ENCODE results near the gene GLP2R. TPM values are rescaled to one million over a fixed set of nuclear protein-coding genes. Genes with fewer than 3 reads are reported as not detected.

GLP2R gene
- total and polyA plus RNA-seq, 10 of the 15 experiments (the other 5 are each of a cell fraction or from before 2014, with no cell fraction given), result not detected

DNA sequence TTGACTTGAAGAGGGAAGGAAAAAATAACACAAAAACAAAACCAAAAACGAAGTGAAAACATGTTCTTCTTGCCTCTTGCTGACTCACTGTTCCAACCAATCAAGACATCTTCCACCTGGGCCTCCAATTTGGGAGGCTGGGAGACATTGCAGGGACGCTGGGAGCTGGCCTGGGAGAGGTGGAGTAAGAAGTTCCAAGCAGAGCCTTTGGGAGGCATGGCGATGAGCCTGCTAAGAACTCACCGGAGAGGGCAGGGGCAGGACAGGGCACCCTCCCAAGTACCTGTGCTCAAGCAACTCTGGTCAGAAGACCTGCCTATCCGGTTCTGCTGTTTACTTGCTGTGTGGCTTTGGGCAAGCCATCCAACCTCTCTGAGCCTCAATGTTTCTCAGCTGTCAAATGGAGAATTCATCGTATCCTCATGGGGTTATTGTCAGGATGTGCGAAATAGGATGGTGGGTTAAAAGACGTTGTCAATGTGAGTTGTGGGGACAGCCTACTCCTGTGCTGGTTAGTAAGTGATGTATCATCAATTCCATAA is 856 bp upstream of the GLP2R start:
- Histone ChIP-seq H3K9ac (ENCODE audit: control insufficient read depth, insufficient read depth, low read length) (no peak overlapping the region), H3K9me3 (replicated peaks; ENCODE audit: control insufficient read depth, insufficient read depth, low read length) (no peaks in the 10 kb centered on the region), H3K27ac (ENCODE audit: control insufficient read depth, insufficient read depth) (no peak overlapping the region), H3K4me1 (ENCODE audit: control insufficient read depth, insufficient read depth, low read length) (no peaks in the 10 kb centered on the region), H3K27me3 (replicated peaks in 1 of 2; ENCODE audit: control insufficient read depth in 2 of 2, insufficient read depth in 2 of 2, low read length in 1 of 2) (peaks cover 0 to 2% of the 10 kb centered on the region in 2 experiments; a peak in 1 of 4 replicates), H3K4me3 (no peak overlapping the region), H3K4me2 (ENCODE audit: control insufficient read depth, insufficient read depth) (no peak overlapping the region), H3K36me3 (ENCODE audit: control insufficient read depth in 2 of 2, insufficient read depth in 2 of 2, low read length in 1 of 2) (no peaks in the 10 kb centered on the region), H2AFZ (ENCODE audit: control insufficient read depth, low read depth, low read length) (no peak overlapping the region), H3K79me2 (ENCODE audit: control insufficient read depth, insufficient read depth, low read length) (no peaks in the 10 kb centered on the region), H4K20me1 (ENCODE audit: control insufficient read depth, insufficient read depth) (no peaks in the 10 kb centered on the region)
- ChIA-PET SMC1A (ENCODE audit: uncharacterized antibody, unreplicated experiment) (no interaction called here), POLR2A (no interaction called here), CTCF (no interaction called here), RAD21 (ENCODE audit: unreplicated experiment) (interaction anchor here (0.6 kb wide), 1 partner anchor 526 kb away, joined by 3 read pairs; no protein-coding TSS in a partner anchor)
- TF ChIP-seq, protein P1, sequence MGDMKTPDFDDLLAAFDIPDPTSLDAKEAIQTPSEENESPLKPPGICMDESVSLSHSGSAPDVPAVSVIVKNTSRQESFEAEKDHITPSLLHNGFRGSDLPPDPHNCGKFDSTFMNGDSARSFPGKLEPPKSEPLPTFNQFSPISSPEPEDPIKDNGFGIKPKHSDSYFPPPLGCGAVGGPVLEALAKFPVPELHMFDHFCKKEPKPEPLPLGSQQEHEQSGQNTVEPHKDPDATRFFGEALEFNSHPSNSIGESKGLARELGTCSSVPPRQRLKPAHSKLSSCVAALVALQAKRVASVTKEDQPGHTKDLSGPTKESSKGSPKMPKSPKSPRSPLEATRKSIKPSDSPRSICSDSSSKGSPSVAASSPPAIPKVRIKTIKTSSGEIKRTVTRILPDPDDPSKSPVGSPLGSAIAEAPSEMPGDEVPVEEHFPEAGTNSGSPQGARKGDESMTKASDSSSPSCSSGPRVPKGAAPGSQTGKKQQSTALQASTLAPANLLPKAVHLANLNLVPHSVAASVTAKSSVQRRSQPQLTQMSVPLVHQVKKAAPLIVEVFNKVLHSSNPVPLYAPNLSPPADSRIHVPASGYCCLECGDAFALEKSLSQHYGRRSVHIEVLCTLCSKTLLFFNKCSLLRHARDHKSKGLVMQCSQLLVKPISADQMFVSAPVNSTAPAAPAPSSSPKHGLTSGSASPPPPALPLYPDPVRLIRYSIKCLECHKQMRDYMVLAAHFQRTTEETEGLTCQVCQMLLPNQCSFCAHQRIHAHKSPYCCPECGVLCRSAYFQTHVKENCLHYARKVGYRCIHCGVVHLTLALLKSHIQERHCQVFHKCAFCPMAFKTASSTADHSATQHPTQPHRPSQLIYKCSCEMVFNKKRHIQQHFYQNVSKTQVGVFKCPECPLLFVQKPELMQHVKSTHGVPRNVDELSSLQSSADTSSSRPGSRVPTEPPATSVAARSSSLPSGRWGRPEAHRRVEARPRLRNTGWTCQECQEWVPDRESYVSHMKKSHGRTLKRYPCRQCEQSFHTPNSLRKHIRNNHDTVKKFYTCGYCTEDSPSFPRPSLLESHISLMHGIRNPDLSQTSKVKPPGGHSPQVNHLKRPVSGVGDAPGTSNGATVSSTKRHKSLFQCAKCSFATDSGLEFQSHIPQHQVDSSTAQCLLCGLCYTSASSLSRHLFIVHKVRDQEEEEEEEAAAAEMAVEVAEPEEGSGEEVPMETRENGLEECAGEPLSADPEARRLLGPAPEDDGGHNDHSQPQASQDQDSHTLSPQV (IDR thresholded peaks at IDR 0.05), result no peak
- TF ChIP-seq STAT1 (conservative IDR thresholded peaks at IDR 0.05), result no peak
- TF ChIP-seq ZNF622 (IDR thresholded peaks at IDR 0.05), result no peak
- no peak for TF ChIP-seq CBX5 (IDR thresholded peaks at IDR 0.05; ENCODE audit: low read depth)
- TF ChIP-seq TCF12 (IDR thresholded peaks at IDR 0.05; ENCODE audit: low read depth, low read length), result no peak
- no peak for TF ChIP-seq RELA (IDR thresholded peaks at IDR 0.05; ENCODE audit: borderline replicate concordance, partially characterized antibody)
- TF ChIP-seq, protein P2, sequence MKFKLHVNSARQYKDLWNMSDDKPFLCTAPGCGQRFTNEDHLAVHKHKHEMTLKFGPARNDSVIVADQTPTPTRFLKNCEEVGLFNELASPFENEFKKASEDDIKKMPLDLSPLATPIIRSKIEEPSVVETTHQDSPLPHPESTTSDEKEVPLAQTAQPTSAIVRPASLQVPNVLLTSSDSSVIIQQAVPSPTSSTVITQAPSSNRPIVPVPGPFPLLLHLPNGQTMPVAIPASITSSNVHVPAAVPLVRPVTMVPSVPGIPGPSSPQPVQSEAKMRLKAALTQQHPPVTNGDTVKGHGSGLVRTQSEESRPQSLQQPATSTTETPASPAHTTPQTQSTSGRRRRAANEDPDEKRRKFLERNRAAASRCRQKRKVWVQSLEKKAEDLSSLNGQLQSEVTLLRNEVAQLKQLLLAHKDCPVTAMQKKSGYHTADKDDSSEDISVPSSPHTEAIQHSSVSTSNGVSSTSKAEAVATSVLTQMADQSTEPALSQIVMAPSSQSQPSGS (IDR thresholded peaks at IDR 0.05; ENCODE audit: low read length), result no peak
- TF ChIP-seq, protein P3, sequence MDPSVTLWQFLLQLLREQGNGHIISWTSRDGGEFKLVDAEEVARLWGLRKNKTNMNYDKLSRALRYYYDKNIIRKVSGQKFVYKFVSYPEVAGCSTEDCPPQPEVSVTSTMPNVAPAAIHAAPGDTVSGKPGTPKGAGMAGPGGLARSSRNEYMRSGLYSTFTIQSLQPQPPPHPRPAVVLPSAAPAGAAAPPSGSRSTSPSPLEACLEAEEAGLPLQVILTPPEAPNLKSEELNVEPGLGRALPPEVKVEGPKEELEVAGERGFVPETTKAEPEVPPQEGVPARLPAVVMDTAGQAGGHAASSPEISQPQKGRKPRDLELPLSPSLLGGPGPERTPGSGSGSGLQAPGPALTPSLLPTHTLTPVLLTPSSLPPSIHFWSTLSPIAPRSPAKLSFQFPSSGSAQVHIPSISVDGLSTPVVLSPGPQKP (IDR thresholded peaks at IDR 0.05; ENCODE audit: low read depth, low read length), result no peak
- no peak for TF ChIP-seq YY1 (IDR thresholded peaks at IDR 0.05; ENCODE audit: low read depth, low read length)
- TF ChIP-seq NR2C1 (IDR thresholded peaks at IDR 0.05), result no peak
- 40% methylated on average over 8 of the region's 8 CpGs for WGBS (ENCODE audit: insufficient coverage, insufficient replicate concordance, low lambda C conversion rate, missing lambda C conversion rate)
- ATAC-seq (no peak), FAIRE-seq (no peak), DNase-seq (ENCODE audit: low read depth, low spot score) (no peak)
- no TSS peak for BruUV-seq (replicated peaks)
- intact Hi-C loops (cut with micrococcal nuclease; ENCODE audit: unreplicated experiment) (no loop called here), in situ Hi-C loops (cut with MboI) (no loop called here)
